NT2/D1 (cell line): ENCODE data around the gene HIP1R.

Experiments
- SUZ12 ChIP-seq: IDR thresholded peaks from 2 replicates; pipeline ENCODE4 v1.6.1; 2011; ENCODE audit not compliant: insufficient read length, insufficient read depth; ENCODE audit errors: extremely low read depth
- YY1 ChIP-seq: IDR thresholded peaks from 2 replicates; pipeline ENCODE4 v1.6.1; 2011; ENCODE audit not compliant: insufficient read length, insufficient read depth
- ZNF274 ChIP-seq: IDR thresholded peaks from 2 replicates; pipeline ENCODE4 v1.6.1; 2011; ENCODE audit warnings: mild to moderate bottlenecking, low read depth, low read length

DNA sequence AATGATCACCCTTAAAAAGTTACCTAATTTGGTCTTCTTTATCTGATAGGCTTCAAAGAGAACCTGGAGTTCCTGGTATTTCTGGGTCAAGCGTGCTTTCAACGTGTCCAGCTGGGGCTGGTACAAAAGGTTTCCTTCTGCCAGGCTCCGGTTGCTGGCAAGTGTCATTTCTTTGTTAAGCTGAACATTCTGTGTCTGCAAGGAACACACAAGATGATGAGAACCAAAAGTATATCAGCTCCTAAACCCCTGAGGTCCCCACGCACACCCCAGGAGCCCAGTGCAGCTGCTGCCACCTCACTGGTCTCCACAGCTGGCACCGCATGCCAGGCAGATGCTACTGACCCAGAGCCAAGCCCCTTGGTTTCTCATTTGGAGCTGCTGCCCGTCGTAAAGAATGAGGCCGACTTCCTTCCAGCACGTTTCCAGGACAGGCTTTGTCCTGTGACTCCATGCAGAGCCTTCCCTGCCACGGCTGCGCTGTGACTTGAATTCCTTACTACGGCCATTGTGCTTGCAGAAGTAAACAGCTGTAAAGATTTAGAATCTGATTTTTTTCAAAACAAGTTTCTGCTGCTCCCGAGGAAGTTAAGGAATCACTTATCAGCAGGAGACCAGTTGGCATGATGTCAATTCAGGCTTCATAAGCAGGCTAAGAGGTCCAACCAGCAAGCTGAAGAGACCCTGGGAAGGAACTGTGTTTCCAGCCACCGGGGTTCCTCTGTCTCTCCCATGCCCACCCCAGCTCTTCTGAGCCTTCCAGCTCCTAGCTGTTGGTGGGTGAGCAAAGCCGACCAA is 35.8 kb downstream of the HIP1R start:
- TF ChIP-seq ZNF274 (no peak), SUZ12 (no peak), YY1 (no peak)
